Trophoblast cell (in vitro differentiated cells and primary cell): ENCODE measurements around the gene RAB17.

Experiments
- DNase-seq, 2 donors: peaks; one replicate each; pipeline ENCODE4 v3.0.0-alpha.2; 2016
- H2AFZ ChIP-seq: 2 replicates; pipeline ENCODE4 v1.6.1; 2013; ENCODE audit warnings: low read length, moderate library complexity, mild to moderate bottlenecking; ENCODE audit not compliant: insufficient read depth, poor library complexity
- H2AK5ac ChIP-seq: 2 replicates; pipeline ENCODE4 v1.6.1; 2013; ENCODE audit warnings: mild to moderate bottlenecking, low read length
- H2BK120ac ChIP-seq: 2 replicates; pipeline ENCODE4 v1.6.1; 2013; ENCODE audit warnings: low read length, mild to moderate bottlenecking, moderate library complexity; ENCODE audit not compliant: insufficient read depth, poor library complexity
- H2BK12ac ChIP-seq: 2 replicates; pipeline ENCODE4 v1.6.1; 2013; ENCODE audit warnings: mild to moderate bottlenecking, low read length, moderate library complexity
- H2BK5ac ChIP-seq: 2 replicates; pipeline ENCODE4 v1.6.1; 2013; ENCODE audit warnings: low read length, low read depth, moderate library complexity, mild to moderate bottlenecking; ENCODE audit not compliant: poor library complexity
- H3K14ac ChIP-seq: 2 replicates; pipeline ENCODE4 v1.6.1; 2013; ENCODE audit warnings: mild to moderate bottlenecking, low read length
- H3K18ac ChIP-seq: 2 replicates; pipeline ENCODE4 v1.6.1; 2013; ENCODE audit warnings: mild to moderate bottlenecking, low read length
- H3K23ac ChIP-seq: 2 replicates; pipeline ENCODE4 v1.6.1; 2013; ENCODE audit warnings: low read length
- H3K27ac ChIP-seq: 2 replicates; pipeline ENCODE4 v1.5.1; 2013; ENCODE audit warnings: low read depth, mild to moderate bottlenecking, inconsistent platforms, low read length, moderate library complexity
- H3K27me3 ChIP-seq: 2 replicates; pipeline ENCODE4 v1.6.1; 2013; ENCODE audit warnings: inconsistent platforms, mild to moderate bottlenecking, low read length, moderate library complexity; ENCODE audit not compliant: insufficient read depth
- H3K36me3 ChIP-seq, 2 experiments: 1 replicate in 1 of 2; 2 replicates in 1 of 2; pipeline ENCODE4 v1.6.1; 2013; ENCODE audit warnings: low read length in 2 of 2, mild to moderate bottlenecking in 2 of 2, moderate library complexity in 1 of 2; ENCODE audit not compliant: insufficient read depth in 2 of 2, control insufficient read depth in 1 of 2
- H3K4ac ChIP-seq: 2 replicates; pipeline ENCODE4 v1.6.1; 2013; ENCODE audit warnings: low read depth, mild to moderate bottlenecking, low read length, moderate library complexity
- H3K4me1 ChIP-seq, 2 experiments: 1 replicate in 1 of 2; 2 replicates in 1 of 2; pipeline ENCODE4 v1.6.1; 2013; ENCODE audit warnings: low read length in 2 of 2, mild to moderate bottlenecking in 2 of 2, moderate library complexity in 1 of 2; ENCODE audit not compliant: insufficient read depth in 2 of 2, control insufficient read depth in 1 of 2
- H3K4me2 ChIP-seq: 2 replicates; pipeline ENCODE4 v1.6.1; 2013; ENCODE audit warnings: inconsistent platforms, mild to moderate bottlenecking, low read length, moderate library complexity
- H3K4me3 ChIP-seq: 2 replicates; pipeline ENCODE4 v1.5.1; 2013; ENCODE audit warnings: mild to moderate bottlenecking, low read depth, low read length, inconsistent platforms
- H3K79me1 ChIP-seq: one replicate; pipeline ENCODE4 v1.6.1; 2013; ENCODE audit warnings: low read length
- H3K79me2 ChIP-seq: 2 replicates; pipeline ENCODE4 v1.6.1; 2013; ENCODE audit warnings: low read length, mild to moderate bottlenecking; ENCODE audit not compliant: control insufficient read depth, insufficient read depth, poor library complexity
- H3K9ac ChIP-seq: 2 replicates; pipeline ENCODE4 v1.6.1; 2013; ENCODE audit warnings: mild to moderate bottlenecking, low read length
- H3K9me3 ChIP-seq: 2 replicates; pipeline ENCODE4 v1.6.1; 2013; ENCODE audit warnings: low read depth, mild to moderate bottlenecking, control low read depth, inconsistent platforms, low read length; ENCODE audit not compliant: insufficient read depth
- H4K12ac ChIP-seq: 2 replicates; pipeline ENCODE4 v1.6.1; 2013; ENCODE audit warnings: low read depth, mild to moderate bottlenecking, low read length, moderate library complexity
- H4K8ac ChIP-seq: 2 replicates; pipeline ENCODE4 v1.6.1; 2013; ENCODE audit warnings: low read depth, mild to moderate bottlenecking, low read length, moderate library complexity
- H4K91ac ChIP-seq: one replicate; pipeline ENCODE4 v1.6.1; 2013; ENCODE audit warnings: low read depth, mild to moderate bottlenecking, low read length, moderate library complexity
- WGBS: extraction: QIAGEN DNeasy Blood & Tissue Kit; methylation state at CpG from one replicate; pipeline ENCODE4 v1.1.7; 2013; ENCODE audit warnings: missing lambda C conversion rate; ENCODE audit not compliant: insufficient read length, insufficient coverage; ENCODE audit errors: extremely low coverage; 5-methylcytosine and 5-hydroxymethylcytosine counted together

RAB17 gene

GRCh38 chr2:237594514-237594871 is 4.0 kb upstream of the RAB17 start:
- Histone ChIP-seq H3K79me2 (peaks cover 2% of the 10 kb centered on the region), H3K9me3 (no peaks in the 10 kb centered on the region), H2BK5ac (no peak overlapping the region), H3K23ac (no peak overlapping the region), H2AK5ac (no peak overlapping the region), H2BK120ac (no peak overlapping the region), H3K36me3 (no peaks in the 10 kb centered on the region), H3K9ac (no peak overlapping the region), H4K8ac (peak overlapping the region; percentile 26), H3K4me3 (no peak overlapping the region), H3K27me3 (no peaks in the 10 kb centered on the region), H4K12ac (no peak overlapping the region), H3K14ac (no peak overlapping the region), H2AFZ (no peak overlapping the region), H3K4me1 (peaks cover 31 to 41% of the 10 kb centered on the region in 2 experiments), H3K4me2 (peak overlapping the region; percentile 27), H3K79me1 (peaks cover 17% of the 10 kb centered on the region), H3K4ac (no peak overlapping the region), H3K27ac (no peak overlapping the region), H4K91ac (peak overlapping the region; percentile 32), H2BK12ac (peak overlapping the region; percentile 41), H3K18ac (no peak overlapping the region)
- no CpG with 5 or more reads among the region's 5 CpGs for WGBS
- peak; percentile 15 to 37 for DNase-seq

DNA sequence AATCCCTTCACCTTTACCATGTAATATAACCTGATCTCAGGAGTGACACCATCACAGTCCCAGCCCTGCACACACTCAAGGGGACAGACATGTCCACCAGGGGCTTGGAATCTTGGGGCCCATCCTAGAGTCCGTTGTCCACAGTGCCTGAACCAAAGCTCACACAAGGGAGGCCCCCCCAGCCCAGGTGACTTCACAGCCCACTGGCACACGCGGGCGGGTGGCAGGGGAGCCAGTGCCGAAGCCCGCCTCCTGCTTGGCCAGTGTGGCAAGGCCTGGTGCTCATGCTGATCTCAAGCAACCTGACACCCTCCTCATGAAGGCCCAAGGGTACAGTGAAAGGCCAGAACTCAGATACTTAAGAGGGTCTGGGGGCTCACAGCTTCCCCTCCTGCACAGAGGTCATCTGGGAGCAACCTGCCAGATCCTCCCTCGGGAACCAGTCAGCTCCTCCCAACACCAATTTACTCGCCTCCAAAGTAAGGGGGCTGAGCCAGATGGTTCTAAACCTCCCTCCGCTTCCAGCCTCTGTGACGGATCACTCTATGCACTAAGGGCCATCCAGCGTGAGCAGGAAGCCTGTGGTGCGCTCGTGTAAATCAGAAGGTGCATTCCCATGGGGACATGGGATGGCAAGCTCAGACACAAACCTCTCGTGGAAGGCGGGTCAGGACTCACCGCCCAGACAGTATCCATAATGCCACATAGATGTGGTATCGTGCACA is 3.2 kb upstream of the RAB17 start:
- H2AK5ac ChIP-seq = peak overlapping the region; percentile 4
- H3K18ac ChIP-seq = peak overlapping the region; percentile 0
- no peaks in the 10 kb centered on the region for H3K36me3 ChIP-seq
- no peaks in the 10 kb centered on the region for H3K9me3 ChIP-seq
- H3K27me3 ChIP-seq = no peaks in the 10 kb centered on the region
- peak overlapping the region; percentile 1 for H4K91ac ChIP-seq
- H3K4me2 ChIP-seq = no peak overlapping the region
- no CpG with 5 or more reads among the region's 17 CpGs for WGBS
- peak overlapping the region; percentile 0 for H2BK120ac ChIP-seq
- no peak overlapping the region for H4K8ac ChIP-seq
- H3K23ac ChIP-seq = no peak overlapping the region
- H3K4ac ChIP-seq = no peak overlapping the region
- H2BK5ac ChIP-seq = no peak overlapping the region
- H3K79me2 ChIP-seq = peaks cover 2% of the 10 kb centered on the region
- H3K14ac ChIP-seq = peak overlapping the region; percentile 1
- H3K9ac ChIP-seq = no peak overlapping the region
- H3K4me3 ChIP-seq = no peak overlapping the region
- no peak overlapping the region for H3K27ac ChIP-seq
- no peak overlapping the region for H4K12ac ChIP-seq
- peaks cover 17% of the 10 kb centered on the region for H3K79me1 ChIP-seq
- H2AFZ ChIP-seq = no peak overlapping the region
- H2BK12ac ChIP-seq = peak overlapping the region; percentile 3
- DNase-seq = no peak
- H3K4me1 ChIP-seq = peaks cover 31 to 41% of the 10 kb centered on the region in 2 experiments

GRCh38 chr2:237593036-237593435 is 2.5 kb upstream of the RAB17 start:
- H4K12ac ChIP-seq = no peak overlapping the region
- H3K9me3 ChIP-seq = peaks cover 1% of the 10 kb centered on the region
- H2AFZ ChIP-seq = no peak overlapping the region
- H3K9ac ChIP-seq = no peak overlapping the region
- H3K79me2 ChIP-seq = peaks cover 2% of the 10 kb centered on the region
- no peak overlapping the region for H3K23ac ChIP-seq
- no peak overlapping the region for H4K8ac ChIP-seq
- DNase-seq = peak in 1 of 2 donors; percentile 75
- H3K79me1 ChIP-seq = peaks cover 17% of the 10 kb centered on the region
- no peak overlapping the region for H2BK120ac ChIP-seq
- H2AK5ac ChIP-seq = no peak overlapping the region
- H4K91ac ChIP-seq = peak overlapping the region; percentile 22
- peak overlapping the region; percentile 9 for H2BK12ac ChIP-seq
- H3K14ac ChIP-seq = no peak overlapping the region
- H3K18ac ChIP-seq = no peak overlapping the region
- H2BK5ac ChIP-seq = no peak overlapping the region
- WGBS = no CpG with 5 or more reads among the region's 10 CpGs
- H3K4me1 ChIP-seq = peaks cover 31 to 41% of the 10 kb centered on the region in 2 experiments
- no peak overlapping the region for H3K27ac ChIP-seq
- no peak overlapping the region for H3K4me2 ChIP-seq
- H3K36me3 ChIP-seq = no peaks in the 10 kb centered on the region
- H3K4ac ChIP-seq = no peak overlapping the region
- H3K4me3 ChIP-seq = no peak overlapping the region
- no peaks in the 10 kb centered on the region for H3K27me3 ChIP-seq

DNA sequence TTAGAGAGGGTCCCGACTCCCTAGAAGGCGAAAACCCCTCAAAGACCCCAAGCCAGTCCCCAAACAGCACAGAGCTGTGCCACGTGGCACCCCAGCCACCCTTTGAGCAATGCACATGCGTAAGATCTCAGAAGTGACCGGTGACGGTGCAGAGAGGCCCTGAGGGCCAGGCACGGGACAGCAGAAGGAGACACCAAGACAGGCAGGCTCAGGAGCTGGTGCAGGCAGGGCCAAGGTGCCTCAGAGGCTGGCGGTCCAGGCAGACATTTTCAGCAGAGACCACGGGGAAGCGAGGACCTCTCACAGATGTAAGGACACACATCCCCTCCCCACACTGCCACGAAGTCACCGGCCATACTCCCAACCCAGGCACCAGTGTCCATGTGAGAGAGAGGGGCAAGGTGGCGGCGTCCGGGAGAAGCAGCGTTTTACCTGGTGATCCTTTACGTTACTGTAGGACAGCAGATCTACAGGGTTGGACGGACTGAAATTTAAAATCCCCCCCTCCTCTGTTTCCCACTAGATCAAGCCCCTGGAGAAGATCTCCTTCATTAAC is 2.0 kb upstream of the RAB17 start:
- Histone ChIP-seq H3K9me3 (peaks cover 3% of the 10 kb centered on the region), H3K79me1 (peaks cover 17% of the 10 kb centered on the region), H3K27ac (no peak overlapping the region), H3K23ac (no peak overlapping the region), H3K27me3 (no peaks in the 10 kb centered on the region), H3K4ac (no peak overlapping the region), H4K91ac (peak overlapping the region; percentile 20), H4K12ac (no peak overlapping the region), H3K18ac (peak overlapping the region; percentile 12), H3K79me2 (peaks cover 2% of the 10 kb centered on the region), H3K4me3 (no peak overlapping the region), H3K36me3 (no peaks in the 10 kb centered on the region), H2AFZ (no peak overlapping the region), H2BK5ac (no peak overlapping the region), H2BK120ac (no peak overlapping the region), H3K4me1 (peaks cover 31 to 41% of the 10 kb centered on the region in 2 experiments), H4K8ac (no peak overlapping the region), H2BK12ac (no peak overlapping the region), H3K14ac (peak overlapping the region; percentile 63), H2AK5ac (peak overlapping the region; percentile 24), H3K4me2 (no peak overlapping the region), H3K9ac (no peak overlapping the region)
- WGBS = no CpG with 5 or more reads among the region's 18 CpGs
- DNase-seq = peak; percentile 50 to 53
